GM23338 (cell line): Measurements from ENCODE around the gene PLA2G4B.

Experiments
- CREB1 ChIP-seq: fragments of 250-450 bp; sonication (Bioruptor Pico); IDR thresholded peaks from 2 replicates; pipeline ENCODE4 v1.5.0; 2020; ENCODE audit warnings: low read depth, mild to moderate bottlenecking, moderate library complexity
- CTCF ChIP-seq, 2 experiments: fragments of 200-600 bp in 1 of 2; sonication (generic) in 1 of 2; conservative IDR thresholded peaks; 2 replicates each; pipeline versions ENCODE4 v1.5.1 to v1.6.1; 2016 to 2017; ENCODE audit warnings: antibody characterized with exemption in 2 of 2, low read depth in 2 of 2, mild to moderate bottlenecking in 2 of 2, moderate library complexity in 1 of 2
- EZH2 ChIP-seq: fragments of 200-600 bp; sonication (generic); IDR thresholded peaks from one replicate; pipeline ENCODE4 v1.8.0; 2017; ENCODE audit warnings: antibody characterized with exemption, mild to moderate bottlenecking, low read depth; ENCODE audit not compliant: unreplicated experiment
- POLR2AphosphoS5 ChIP-seq: IDR thresholded peaks from 2 replicates; pipeline ENCODE4 v1.6.1; 2016; ENCODE audit warnings: antibody characterized with exemption, low read depth

GRCh38 chr15:41896566-41896965 is 57.9 kb downstream of the PLA2G4B start:
- TF ChIP-seq CTCF (conservative IDR thresholded peaks at IDR 0.05; ENCODE audit: low read depth in 2 of 2) = no peak
- no peak for TF ChIP-seq EZH2
- no peak for TF ChIP-seq CREB1 (CRISPR knock-in tag)
- no peak for TF ChIP-seq POLR2AphosphoS5
